A549 (cell line): Measurements from ENCODE around the gene METTL21A.

ENCODE experiments used
- CEBPB ChIP-seq, 2 experiments: fragments of >200 bp in 1 of 2; sonication (Bioruptor Twin) in 1 of 2; formaldehyde crosslinking in 1 of 2; IDR thresholded peaks; 2 replicates each; pipeline ENCODE4 v1.6.1; 2012 to 2016
- CTCF ChIP-seq: fragments of >200 bp; sonication (Bioruptor Twin); formaldehyde crosslinking; IDR thresholded peaks from 3 replicates; pipeline ENCODE4 v1.5.1; 2016
- HOXA7 ChIP-seq: fragments of 250-450 bp; sonication (Bioruptor Pico); IDR thresholded peaks from 2 replicates; pipeline ENCODE4 v1.5.0; 2020; ENCODE audit warnings: mild to moderate bottlenecking, moderate library complexity
- KDM1A ChIP-seq: fragments of 200-600 bp; sonication (generic); IDR thresholded peaks from 2 replicates; pipeline ENCODE4 v1.6.1; 2016; ENCODE audit warnings: low read depth, mild to moderate bottlenecking
- MAZ ChIP-seq: fragments of 150-350 bp; IDR thresholded peaks from 2 replicates; pipeline ENCODE4 v1.6.1; 2014; ENCODE audit warnings: antibody characterized with exemption, low read depth, low read length, borderline replicate concordance
- REST ChIP-seq: fragments of 200-600 bp; sonication (generic); IDR thresholded peaks from 2 replicates; pipeline ENCODE4 v1.6.1; 2016; ENCODE audit warnings: antibody characterized with exemption, mild to moderate bottlenecking, moderate library complexity
- RFX5 ChIP-seq: fragments of 450-650 bp; IDR thresholded peaks from 2 replicates; pipeline ENCODE4 v1.7.1; 2014; ENCODE audit warnings: antibody characterized with exemption, mild to moderate bottlenecking, moderate library complexity
- TF ChIP-seq, protein P1 (sequence below): IDR thresholded peaks from 2 replicates; pipeline ENCODE4 v1.6.1; 2012

GRCh38 chr2:207584952-207585351 is 40.2 kb downstream of the METTL21A start:
- TF ChIP-seq RFX5 (no peak), MAZ (no peak), HOXA7 (no peak), CTCF (no peak), CEBPB (IDR thresholded peaks at IDR 0.05) (no peak), REST (no peak), KDM1A (no peak)
- TF ChIP-seq, protein P1, sequence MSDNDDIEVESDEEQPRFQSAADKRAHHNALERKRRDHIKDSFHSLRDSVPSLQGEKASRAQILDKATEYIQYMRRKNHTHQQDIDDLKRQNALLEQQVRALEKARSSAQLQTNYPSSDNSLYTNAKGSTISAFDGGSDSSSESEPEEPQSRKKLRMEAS, result no peak
